GM19452 (cell line): ENCODE measurements around the gene FAT3.

Experiments
- ATAC-seq: cut with Tn5 transposase; IDR thresholded peaks from one replicate; pipeline ENCODE4 v1.9.1; 2021; ENCODE audit not compliant: unreplicated experiment

Gene FAT3

DNA sequence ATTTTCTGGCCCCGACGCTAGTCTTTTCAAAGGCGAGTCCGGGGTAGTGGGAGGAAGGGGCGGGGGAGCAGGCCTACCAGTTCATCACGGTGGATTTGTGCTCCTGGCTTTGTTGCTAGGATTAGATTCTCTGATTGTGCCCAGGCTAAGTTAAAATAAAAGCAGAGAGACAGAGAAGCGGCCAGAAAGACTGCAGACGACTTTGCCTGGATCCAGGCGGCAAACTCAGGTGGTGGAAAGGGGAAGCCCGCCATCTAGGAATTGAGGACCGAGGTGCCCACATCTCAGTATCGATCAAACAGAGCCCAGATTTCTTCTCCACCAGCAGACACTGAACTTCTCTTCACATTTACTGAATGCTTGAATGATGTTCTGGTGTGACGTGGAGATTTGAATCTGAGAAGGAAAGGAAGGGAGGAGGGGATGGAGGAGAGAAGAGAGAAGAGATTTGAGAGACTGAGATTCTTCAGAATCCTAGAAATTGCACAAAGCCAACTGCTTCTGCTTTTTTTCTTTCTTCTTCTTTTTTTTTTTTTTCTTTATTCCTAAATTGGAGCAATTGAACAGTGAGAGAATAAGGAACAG is 2.7 kb downstream of the FAT3 start:
- ATAC-seq: no peak

DNA sequence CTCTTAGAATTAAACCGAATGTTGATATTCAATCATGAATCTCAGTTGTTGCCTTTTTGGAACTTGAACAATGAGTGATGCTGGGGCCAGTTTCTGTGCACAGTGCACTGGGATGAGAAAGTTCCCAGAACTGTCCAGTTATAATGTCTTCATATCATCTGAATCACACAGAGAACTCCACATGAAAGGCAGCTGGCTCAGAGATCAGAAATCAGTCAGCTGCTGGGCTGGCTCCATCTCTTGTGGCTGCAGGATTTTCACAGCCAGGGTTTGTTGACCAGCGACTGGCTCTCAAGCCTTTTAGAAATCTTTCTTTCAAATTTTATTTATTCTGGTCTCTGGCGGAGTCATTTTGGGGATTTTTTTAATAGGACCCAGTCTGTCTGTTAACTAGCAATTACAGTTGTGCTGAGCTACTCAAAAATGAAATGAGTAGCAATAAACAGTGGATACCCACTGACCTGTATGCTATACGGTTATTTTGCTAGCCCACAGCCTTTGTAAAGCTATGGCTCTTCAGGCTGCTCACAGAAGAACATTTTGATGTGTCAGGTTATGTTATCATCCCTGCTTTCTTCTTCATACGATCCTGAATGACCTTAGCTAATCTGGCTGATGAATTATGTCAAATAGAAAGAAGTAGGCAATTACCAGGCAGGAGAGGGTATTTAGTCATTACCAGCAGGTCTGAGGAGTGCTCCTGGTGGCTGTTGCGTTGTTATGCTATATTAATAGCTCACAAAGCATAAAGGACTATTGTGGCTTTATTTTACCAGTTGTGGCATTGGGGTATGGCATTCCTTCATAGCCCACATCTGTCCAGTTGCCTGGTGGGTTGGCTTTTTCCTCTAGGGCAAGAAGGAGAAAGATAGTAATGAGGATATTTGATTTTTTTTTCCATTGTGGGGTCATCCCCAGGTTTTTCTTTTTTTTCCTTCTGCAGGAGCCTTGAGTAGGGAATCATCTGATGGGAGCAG is 3.6 kb downstream of the FAT3 start:
- no peak for ATAC-seq

DNA sequence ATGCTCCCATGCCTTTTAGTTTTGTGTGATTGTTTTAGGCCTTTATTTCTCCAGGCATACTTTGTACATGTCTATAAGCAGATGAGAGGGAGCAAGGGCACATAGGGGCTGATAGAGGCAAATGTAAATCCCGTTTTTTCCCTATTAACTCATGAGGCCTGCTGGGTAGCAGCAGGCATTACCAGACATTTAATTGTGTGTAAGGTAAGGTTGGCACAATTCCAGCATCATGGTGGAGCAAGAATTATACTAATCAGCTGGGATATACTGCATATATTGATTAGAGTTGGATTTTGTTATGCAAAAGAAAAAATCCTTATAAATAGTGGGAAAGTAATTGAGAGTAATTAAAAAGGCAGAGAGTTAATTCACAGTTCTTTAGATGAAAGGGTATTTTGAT is 12.2 kb downstream of the FAT3 start:
- ATAC-seq: no peak

DNA sequence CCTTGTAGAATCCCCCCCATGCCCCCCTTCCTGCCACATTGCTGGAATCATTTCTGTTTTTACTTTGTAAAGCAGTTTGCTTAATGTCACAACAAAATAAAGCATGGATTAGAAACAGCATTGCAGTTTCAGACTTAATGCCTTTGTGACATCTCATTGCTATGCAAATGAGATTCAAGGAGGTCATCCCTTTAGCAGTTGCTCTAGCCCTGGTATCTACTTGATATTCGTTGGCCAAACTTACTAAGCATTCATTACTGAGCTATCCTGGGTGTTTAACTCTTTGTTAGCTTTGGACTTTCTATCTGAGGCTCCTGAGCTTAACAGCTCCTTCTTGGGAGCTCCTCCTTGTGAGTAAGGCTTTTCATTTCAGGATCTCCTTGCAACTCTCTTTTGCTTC is 16.3 kb downstream of the FAT3 start:
- no peak for ATAC-seq

DNA sequence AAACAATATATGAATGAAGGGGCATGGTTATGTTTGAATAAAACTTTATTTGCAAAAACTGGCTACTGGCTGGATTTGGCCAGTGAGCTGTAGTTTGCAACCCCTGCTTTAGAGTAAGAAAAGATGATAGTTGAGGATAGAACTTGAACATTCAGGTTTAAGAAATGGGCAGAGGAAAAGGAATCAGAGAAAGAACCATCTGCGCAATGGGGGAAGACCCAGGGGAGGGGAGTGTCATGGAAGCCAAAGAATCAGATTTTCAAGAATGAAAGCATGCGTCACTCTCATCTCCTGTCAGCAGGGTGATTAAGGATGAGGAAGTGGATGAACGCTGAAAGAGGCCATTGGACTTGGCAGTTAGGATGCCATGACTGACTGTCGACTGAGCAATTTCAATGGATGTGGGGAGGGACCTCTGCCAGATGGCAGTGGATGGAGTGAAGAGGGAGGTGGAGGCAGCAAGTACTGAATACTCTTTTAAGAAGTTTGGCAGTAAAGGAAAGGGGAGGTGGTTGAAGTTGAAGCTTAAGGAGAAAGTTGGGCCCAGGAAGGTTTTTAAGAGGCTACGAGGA is 21.2 kb downstream of the FAT3 start:
- ATAC-seq: no peak

DNA sequence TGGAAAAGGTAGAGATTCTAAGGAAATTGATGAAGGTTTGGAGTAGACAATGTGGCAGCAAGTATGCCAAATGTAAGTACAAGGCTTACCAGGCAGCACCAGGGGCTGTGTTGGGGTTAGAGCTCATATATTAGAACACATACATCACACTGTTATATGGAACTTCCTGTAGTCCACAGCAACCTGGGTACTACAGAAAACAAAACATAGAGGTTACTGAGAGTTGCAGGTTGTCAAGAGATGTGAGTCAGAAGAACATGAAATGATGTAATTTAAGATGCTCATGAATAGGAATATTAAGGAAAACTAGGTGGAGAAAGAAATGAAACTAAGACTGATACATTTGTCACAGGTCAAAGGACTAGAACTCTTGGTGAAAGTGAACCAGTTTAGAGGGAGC is 22.0 kb downstream of the FAT3 start:
- no peak for ATAC-seq

DNA sequence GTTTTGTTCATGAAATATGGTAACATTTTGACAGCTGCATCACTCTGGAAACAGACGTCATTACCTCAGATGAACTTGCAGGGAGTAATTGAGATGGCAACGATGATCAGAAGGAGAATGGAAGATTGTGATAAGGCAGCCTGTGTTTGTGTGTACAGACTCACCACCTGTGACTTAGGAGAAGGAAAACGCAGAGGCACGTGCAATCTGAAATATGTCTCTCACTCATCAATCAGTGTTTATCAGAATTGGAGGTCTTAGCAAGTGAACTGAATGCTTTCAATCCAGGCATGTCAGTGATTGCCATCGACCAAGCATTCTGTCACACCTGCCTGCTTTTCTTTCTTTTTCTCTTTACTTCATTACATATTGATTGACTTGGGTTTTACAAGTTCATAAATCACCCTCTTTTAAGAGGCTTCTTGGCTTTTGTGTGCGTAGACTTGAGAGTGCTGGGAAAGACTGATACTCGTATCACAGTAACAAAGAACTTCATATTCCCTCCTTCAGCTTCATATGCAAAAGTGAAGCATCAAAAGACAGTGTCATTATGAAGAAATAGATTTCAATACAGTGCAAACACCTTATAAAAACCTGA is 24.6 kb downstream of the FAT3 start:
- no peak for ATAC-seq

DNA sequence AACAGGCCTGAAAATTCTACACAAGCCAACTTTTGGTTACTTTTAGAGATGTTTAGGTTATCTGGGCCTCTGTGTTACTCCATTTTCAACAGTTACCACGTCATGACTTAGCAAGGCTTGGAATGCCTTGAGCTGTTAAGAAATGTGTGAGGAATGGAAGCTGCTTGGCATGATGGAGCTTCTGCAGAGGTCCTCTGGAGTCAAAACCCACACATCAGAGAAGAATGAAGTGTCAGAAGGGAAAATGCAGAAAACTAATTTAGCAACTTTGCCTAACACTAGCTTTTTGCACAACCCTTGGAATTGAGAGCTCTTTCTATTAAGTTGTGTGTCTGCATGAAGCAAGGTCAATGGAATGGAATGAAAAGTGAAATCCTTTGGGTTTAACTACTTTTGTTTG is 27.4 kb downstream of the FAT3 start:
- no peak for ATAC-seq

DNA sequence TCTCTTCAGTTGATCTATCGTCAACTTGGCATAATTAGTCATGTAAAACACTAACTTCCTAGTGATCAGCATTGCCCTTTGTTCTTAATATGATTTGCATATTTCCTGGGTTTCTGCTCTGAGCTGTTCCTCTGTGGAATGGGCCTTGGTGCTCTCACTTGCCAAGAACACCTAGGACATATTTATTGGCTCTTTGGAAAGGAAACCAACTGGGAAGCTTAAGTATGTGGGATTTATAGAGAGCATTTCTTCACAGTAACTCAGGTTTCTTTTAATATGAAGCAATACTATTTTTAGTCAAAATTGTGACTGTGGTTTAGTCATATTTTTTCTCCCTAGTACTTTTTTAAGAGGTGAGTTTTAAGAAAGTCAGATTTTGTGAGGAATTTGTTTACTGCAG is 28.8 kb downstream of the FAT3 start:
- no peak for ATAC-seq

DNA sequence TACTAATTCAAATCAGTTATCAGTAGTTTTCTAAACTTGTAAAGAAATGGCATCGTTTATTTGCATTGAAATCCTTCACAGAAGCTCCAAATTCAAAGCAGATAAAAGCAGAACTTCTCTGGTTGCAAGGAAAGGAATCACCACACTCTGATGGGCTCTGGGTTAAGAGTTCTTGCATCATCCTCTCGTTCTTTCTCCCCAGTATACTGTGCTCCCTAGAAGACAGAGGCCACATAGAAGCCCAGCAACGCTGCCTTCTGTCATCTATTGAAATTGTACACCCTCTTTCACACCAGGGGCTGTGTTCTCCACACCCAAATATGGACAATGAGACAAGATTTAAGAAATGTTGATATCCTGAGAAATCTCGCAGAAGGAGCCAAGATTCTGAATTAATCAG is 29.3 kb downstream of the FAT3 start:
- no peak for ATAC-seq

DNA sequence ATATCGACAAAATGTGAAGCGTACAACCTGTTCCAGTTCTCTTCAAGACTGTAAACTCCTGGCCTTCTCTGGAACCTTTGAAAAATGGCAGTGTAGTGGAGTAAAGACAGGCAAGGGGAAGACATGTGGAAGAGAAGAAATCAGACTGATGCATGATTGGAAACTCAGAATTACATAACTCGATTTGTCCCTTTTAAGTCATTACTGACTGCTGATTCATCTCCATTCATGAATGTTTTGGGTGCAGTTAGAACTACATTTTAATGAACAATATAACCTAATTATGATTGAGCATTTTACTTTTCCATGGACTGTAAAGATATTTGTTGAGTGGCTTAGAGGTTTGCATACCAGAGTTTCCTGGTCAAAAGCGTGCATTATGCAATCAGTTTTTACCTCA is 32.9 kb downstream of the FAT3 start:
- no peak for ATAC-seq

DNA sequence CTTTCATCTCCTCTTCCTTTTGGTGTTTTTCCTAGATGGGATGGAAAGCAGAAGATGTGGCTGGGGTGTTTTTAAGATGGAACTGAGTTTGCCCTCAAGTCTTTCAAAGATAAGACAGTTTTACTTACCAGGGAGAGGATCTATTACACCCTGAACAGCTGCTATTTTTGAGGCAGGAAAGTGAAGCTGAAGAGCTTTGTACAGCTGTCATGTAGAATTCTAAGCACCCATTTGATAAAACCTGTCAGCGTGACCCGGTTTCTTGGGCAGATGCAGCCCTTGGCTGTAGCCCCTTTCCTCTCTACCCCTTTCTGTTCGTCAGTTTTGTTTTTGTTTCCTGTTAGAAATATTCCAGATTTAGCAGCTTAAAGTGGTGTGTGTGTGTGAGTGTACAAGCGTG is 35.2 kb downstream of the FAT3 start:
- ATAC-seq: no peak

DNA sequence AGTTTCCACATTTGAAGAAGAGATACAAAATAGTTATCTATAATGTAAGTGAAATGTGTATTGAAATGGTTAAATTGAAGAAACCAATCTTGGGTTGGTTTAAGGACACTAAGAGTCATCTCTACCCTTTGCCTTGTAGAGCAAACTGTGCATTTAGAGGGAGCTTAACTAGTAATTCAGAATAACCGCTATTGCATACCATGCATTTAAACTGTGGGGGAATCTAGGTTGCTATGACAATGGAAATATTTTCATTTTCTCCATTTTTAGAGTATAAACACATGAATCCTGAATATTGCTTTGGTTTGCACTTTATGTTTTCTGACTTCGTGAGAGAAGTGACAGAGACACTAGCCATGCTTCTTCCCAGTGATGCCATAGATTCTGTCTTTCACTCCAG is 39.7 kb downstream of the FAT3 start:
- ATAC-seq: no peak

DNA sequence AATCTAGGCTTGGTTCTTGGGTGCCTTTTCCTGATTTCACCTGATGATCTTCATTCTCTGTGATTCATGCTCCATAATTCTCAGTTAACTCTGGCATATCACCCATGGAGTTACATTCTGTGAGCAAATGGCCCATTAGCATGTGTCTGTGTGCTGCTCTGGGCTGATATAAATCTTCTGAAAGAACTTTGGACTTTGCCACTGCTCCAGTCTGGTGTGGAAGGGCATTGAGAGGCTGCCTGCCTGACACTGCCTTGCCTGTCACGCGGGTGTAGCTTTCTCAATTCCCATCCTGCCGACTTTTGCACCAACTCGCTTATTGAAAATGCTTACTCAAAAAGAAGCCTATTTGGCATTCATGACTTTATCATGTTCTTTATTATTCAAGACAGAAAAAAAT is 42.2 kb downstream of the FAT3 start:
- ATAC-seq: no peak

DNA sequence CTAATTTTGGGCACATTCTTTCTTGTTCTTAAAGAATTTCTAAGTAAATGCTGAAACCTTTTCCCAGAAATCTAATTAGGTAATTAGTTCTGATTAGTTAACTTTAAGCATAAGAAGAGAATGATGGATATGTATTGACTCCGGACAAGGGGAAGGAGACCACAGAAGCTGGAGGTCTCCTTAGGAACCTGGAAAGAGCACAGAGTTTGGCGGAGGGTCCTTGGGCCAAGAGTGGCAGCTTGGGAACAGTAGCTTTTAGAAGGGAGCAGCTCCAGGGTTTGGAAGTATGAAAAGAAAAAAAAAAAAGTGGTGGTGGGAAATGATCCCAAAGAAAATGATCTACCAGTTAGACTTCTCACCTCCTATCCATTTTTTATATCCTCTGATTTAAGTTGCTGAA is 42.7 kb downstream of the FAT3 start:
- ATAC-seq: no peak

DNA sequence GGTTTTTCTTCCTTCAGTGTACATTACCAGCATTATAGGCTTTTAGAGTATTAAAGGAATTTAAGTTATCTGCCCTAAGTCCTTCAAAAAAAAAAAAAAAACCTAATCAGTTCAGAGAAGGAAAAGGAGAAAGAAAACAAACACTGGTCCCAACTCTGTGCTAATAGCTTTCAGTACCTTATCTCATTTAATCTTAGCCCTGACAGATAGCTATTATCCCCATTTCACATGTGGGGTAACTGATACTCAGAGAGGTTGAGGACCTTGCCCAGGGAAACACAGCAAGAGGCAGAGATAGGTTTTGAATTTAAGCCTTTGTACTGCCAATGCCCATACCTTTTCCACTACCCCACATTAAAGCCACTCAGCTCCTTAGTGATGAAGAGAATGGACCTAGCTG is 43.4 kb downstream of the FAT3 start:
- no peak for ATAC-seq

DNA sequence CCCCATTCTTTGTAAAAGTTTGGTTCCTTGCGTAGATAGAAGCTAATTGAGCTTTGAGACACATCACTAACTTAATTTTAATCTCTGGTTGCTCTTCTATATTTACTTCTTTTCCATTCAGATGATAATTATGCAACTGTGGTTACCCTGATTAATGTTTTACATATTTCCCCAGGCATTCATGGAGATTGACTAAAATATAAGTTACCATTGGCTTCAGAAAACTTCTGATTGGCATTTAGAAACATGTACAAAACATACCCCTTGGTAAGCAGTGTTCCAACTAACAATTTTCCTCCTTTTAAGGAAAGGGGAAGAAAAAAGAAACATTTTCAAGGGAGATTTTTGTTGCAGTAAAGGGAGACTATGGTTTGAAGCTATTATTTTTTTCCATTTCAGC is 43.9 kb downstream of the FAT3 start:
- no peak for ATAC-seq

DNA sequence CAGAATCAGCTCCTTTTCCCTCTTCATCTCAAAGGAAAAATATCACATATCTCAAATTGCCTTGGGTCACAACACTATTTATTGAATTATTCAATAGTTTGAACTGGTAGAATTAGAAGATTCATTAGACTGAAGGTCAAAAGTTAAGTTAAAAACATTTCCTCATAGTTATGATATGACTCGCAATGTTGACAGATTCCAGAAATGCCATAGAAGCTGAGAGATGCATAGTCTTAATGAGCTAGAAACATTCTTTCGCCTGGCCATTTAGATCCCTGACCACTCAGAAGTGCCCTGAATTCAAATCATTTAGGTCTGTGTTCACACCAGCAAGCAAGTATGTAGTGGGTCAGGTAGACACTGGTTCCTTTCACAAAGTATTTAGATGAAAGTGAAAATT is 44.4 kb downstream of the FAT3 start:
- no peak for ATAC-seq

DNA sequence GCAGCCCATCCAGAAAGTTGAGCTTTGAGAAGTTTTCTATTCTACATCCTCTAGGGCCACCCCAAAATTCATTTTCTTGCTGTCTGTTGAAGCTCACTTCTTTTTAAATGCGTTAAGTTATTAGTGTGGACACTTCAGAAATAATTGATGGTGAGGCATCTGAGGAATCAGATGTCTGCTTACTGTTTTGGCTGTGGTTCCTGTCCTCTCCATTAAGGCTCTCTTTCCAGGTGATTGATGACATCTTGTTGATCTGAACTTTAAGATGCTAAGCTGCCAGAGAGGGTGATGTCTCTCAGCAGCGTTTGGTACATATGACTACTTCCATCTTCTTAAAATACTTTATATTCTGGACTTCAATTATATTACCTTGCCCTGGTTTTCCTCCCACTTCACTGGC is 45.2 kb downstream of the FAT3 start:
- no peak for ATAC-seq

DNA sequence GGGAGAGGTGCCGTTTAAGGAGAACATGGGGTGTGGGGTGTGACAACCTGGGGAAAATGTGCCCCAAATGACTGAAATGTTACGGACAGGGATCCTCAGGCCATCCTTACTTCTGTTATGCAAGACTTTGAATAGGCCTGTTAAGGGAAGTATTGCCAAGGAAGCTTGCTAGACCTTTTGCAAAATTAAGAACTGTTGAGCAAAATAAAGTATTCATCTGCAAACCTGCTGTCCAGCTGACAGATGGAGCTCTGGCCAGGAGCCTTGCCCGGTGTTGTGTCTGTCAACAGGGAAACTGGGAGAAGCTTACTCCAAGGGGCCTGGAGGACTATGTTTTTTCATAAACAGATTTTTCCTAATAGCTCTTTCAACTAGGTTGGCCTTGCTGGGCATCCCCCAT is 48.0 kb downstream of the FAT3 start:
- no peak for ATAC-seq
